ENCODE data around the gene FCHSD2.

DNA sequence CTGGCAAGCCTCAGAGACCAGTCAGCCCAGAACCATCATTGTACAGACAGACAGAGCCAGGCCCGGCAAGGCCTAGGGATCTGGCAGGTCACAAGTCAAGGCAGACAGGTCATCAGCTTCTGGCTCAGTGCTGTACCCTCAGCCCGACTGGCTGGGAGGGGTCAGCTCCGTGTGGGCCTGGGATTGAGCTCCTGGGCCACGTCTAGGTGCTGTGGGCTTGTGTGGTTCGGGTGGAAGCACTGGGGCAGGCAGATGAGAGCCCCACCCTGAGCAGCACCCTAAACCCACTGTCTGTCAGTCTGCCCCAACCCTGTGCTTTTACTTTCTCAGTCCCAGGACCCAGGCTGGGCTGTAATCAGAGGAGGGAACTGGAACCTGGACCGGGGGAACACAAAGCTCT is 49.0 kb upstream of the FCHSD2 start:
- TF ChIP-seq, protein P1, sequence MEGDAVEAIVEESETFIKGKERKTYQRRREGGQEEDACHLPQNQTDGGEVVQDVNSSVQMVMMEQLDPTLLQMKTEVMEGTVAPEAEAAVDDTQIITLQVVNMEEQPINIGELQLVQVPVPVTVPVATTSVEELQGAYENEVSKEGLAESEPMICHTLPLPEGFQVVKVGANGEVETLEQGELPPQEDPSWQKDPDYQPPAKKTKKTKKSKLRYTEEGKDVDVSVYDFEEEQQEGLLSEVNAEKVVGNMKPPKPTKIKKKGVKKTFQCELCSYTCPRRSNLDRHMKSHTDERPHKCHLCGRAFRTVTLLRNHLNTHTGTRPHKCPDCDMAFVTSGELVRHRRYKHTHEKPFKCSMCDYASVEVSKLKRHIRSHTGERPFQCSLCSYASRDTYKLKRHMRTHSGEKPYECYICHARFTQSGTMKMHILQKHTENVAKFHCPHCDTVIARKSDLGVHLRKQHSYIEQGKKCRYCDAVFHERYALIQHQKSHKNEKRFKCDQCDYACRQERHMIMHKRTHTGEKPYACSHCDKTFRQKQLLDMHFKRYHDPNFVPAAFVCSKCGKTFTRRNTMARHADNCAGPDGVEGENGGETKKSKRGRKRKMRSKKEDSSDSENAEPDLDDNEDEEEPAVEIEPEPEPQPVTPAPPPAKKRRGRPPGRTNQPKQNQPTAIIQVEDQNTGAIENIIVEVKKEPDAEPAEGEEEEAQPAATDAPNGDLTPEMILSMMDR (conservative IDR thresholded peaks at IDR 0.05; ENCODE audit: low read depth, low read length), result no peak
- TF ChIP-seq EZH2phosphoT487 (IDR thresholded peaks at IDR 0.05; ENCODE audit: borderline replicate concordance, low read length) (no peak), EZH2 (IDR thresholded peaks at IDR 0.05; ENCODE audit: low read length, unreplicated experiment) (no peak)
